ENCODE measurements around the gene KLRB1.

GRCh38 chr12:9643266-9643660, 35.5 kb upstream of the KLRB1 start:
- no peak for TF ChIP-seq CTCF (IDR thresholded peaks at IDR 0.05)
- no peak for TF ChIP-seq REST (IDR thresholded peaks at IDR 0.05; ENCODE audit: insufficient read depth in 1 of 2, low read depth in 2 of 2, low read length in 1 of 2)
- no peak for TF ChIP-seq TCF7L2 (IDR thresholded peaks at IDR 0.05; ENCODE audit: low read depth, low read length)
- no peak for TF ChIP-seq POLR2AphosphoS5 (IDR thresholded peaks at IDR 0.05; ENCODE audit: low read depth, low read length)
- TF ChIP-seq SIN3A (IDR thresholded peaks at IDR 0.05; ENCODE audit: borderline replicate concordance, insufficient read depth, low read depth, low read length), result no peak

Measured in Panc1 (cell line).